Measurements from ENCODE around the gene CACHD1. TPM values are rescaled to one million over a fixed set of nuclear protein-coding genes. Genes with fewer than 3 reads are reported as not detected.

Gene CACHD1
- total RNA-seq, 4 donors from 2014 or later: 23.6 to 36.1 (median 24.8) TPM

GRCh38 chr1:64616039-64616438, 146.1 kb downstream of the CACHD1 start:
- TF ChIP-seq CTCF (IDR thresholded peaks at IDR 0.05; ENCODE audit: low read depth): no peak

- no peak for TF ChIP-seq CTCF (IDR thresholded peaks at IDR 0.05; ENCODE audit: low read depth)
These were observed 153.8 kb downstream of the CACHD1 start for GRCh38 chr1:64623750-64624191.

GRCh38 chr1:64624218-64624713, 154.3 kb downstream of the CACHD1 start:
- no peak for TF ChIP-seq CTCF (IDR thresholded peaks at IDR 0.05; ENCODE audit: low read depth)

- no peak for TF ChIP-seq CTCF (IDR thresholded peaks at IDR 0.05; ENCODE audit: low read depth)
These were observed 154.9 kb downstream of the CACHD1 start for GRCh38 chr1:64624808-64625207.

GRCh38 chr1:64630611-64631010, 160.7 kb downstream of the CACHD1 start:
- no peak for TF ChIP-seq CTCF (IDR thresholded peaks at IDR 0.05; ENCODE audit: low read depth)

- TF ChIP-seq CTCF (IDR thresholded peaks at IDR 0.05; ENCODE audit: low read depth): no peak
These were observed 161.6 kb downstream of the CACHD1 start for GRCh38 chr1:64631346-64632034.

- TF ChIP-seq CTCF (IDR thresholded peaks at IDR 0.05; ENCODE audit: low read depth): no peak
These were observed 163.0 kb downstream of the CACHD1 start for GRCh38 chr1:64632936-64633335.

Data from subcutaneous adipose tissue (tissue), 4 donors.